ENCODE measurements around the gene CNTNAP2. TPM values are rescaled to one million over a fixed set of nuclear protein-coding genes. Genes with fewer than 3 reads are reported as not detected.

The CNTNAP2 gene
- total and polyA plus RNA-seq, 4 donors = 0.14 to 2.3 (median 1.1) TPM

DNA sequence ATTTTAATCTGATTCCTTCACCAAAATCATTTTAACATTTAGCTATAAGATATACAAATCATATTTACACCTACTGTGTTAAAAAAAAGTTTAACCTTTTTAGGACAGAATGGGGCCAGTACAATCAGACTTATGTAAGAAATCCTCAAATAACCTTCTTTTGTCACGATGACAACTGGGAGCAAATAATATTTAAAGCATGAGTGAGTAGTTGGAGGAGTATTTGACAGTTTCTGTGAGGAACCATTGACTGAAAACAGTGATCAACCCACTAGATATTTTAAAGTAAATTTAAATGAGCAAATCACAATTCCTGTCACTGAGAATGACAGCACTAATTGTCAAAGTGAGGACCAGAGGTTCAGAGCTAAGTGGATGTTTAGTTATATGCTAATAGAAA, 289.1 kb downstream of the CNTNAP2 start (continued):
- TF ChIP-seq, protein P1, sequence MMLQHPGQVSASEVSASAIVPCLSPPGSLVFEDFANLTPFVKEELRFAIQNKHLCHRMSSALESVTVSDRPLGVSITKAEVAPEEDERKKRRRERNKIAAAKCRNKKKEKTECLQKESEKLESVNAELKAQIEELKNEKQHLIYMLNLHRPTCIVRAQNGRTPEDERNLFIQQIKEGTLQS (IDR thresholded peaks at IDR 0.05) = no peak
- TF ChIP-seq, protein P2, sequence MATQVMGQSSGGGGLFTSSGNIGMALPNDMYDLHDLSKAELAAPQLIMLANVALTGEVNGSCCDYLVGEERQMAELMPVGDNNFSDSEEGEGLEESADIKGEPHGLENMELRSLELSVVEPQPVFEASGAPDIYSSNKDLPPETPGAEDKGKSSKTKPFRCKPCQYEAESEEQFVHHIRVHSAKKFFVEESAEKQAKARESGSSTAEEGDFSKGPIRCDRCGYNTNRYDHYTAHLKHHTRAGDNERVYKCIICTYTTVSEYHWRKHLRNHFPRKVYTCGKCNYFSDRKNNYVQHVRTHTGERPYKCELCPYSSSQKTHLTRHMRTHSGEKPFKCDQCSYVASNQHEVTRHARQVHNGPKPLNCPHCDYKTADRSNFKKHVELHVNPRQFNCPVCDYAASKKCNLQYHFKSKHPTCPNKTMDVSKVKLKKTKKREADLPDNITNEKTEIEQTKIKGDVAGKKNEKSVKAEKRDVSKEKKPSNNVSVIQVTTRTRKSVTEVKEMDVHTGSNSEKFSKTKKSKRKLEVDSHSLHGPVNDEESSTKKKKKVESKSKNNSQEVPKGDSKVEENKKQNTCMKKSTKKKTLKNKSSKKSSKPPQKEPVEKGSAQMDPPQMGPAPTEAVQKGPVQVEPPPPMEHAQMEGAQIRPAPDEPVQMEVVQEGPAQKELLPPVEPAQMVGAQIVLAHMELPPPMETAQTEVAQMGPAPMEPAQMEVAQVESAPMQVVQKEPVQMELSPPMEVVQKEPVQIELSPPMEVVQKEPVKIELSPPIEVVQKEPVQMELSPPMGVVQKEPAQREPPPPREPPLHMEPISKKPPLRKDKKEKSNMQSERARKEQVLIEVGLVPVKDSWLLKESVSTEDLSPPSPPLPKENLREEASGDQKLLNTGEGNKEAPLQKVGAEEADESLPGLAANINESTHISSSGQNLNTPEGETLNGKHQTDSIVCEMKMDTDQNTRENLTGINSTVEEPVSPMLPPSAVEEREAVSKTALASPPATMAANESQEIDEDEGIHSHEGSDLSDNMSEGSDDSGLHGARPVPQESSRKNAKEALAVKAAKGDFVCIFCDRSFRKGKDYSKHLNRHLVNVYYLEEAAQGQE (IDR thresholded peaks at IDR 0.05) = no peak
- TF ChIP-seq HNF4G (IDR thresholded peaks at IDR 0.05) (no peak), SP1 (IDR thresholded peaks at IDR 0.05) (no peak), NR2F2 (IDR thresholded peaks at IDR 0.05) (no peak), GABPA (IDR thresholded peaks at IDR 0.05 in 1 of 2, conservative IDR thresholded peaks at IDR 0.05 in 1 of 2) (no peak)

DNA sequence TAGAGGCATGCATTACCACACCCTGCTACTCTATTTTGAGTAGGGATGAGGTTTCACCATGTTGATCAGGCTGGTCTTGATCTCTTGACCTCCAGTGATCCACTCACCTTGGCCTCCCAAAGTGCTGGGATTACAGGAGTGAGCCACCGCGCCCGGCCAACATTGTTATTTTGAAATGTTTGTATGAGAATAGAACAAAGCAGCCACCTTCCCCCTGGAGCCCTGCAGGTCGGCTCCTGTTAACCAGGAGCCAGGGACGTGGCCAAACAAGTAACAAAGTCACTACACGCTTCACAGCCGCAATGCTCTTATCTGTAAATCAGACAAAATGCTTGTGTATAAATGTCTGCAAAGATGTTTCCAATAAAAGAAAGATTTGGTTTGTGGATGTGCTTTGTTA, 295.4 kb downstream of the CNTNAP2 start:
- 58% methylated on average over 7 of the region's 7 CpGs for WGBS
- H3K27me3 ChIP-seq (ENCODE audit: control insufficient read depth in 4 of 4, insufficient read depth in 4 of 4, low read length in 3 of 4) = no peaks in the 10 kb centered on the region
- H3K9me3 ChIP-seq (ENCODE audit: control insufficient read depth in 4 of 4, low read length in 3 of 4) = no peaks in the 10 kb centered on the region
- H3K4me3 ChIP-seq (ENCODE audit: low read depth in 1 of 3, low read length in 3 of 3) = no peak overlapping the region
- H3K9ac ChIP-seq (ENCODE audit: low read depth in 1 of 2, low read length in 2 of 2) = no peak overlapping the region
- no peaks in the 10 kb centered on the region for H3K36me3 ChIP-seq (ENCODE audit: control insufficient read depth in 4 of 4, insufficient read depth in 3 of 4, low read depth in 1 of 4, low read length in 3 of 4)
- TF ChIP-seq SP1 (IDR thresholded peaks at IDR 0.05) = no peak
- TF ChIP-seq RAD21 (IDR thresholded peaks at IDR 0.05) = no peak
- no peak for TF ChIP-seq EGR1 (IDR thresholded peaks at IDR 0.05; ENCODE audit: low read depth in 2 of 2)
- TF ChIP-seq, protein P2 (IDR thresholded peaks at IDR 0.05) = no peak
- no peak overlapping the region for H3K27ac ChIP-seq (ENCODE audit: low read depth in 1 of 2, low read length in 2 of 2)
- DNase-seq (ENCODE audit: low spot score) = no peak
- H3K4me1 ChIP-seq (ENCODE audit: control insufficient read depth in 4 of 4, insufficient read depth in 4 of 4, low read length in 3 of 4) = no peaks in the 10 kb centered on the region

DNA sequence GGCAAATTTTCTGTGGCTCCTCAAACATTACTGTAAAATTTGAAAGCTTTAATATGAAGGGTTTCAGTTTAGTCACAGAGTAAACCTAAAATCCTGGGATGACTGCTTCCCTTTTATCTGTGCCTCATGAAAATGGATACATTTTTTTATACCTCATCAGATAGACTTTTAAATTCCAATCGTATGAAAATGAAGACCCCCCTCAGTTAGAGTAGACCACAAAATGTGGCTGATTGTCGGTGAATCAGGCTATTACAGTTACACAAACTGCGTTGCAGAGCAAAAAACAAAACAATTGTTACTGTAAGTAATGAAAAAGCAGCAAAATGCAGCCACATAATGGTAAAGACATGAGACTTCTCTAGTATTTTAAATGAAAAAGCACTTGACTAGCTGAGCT, 296.2 kb downstream of the CNTNAP2 start:
- WGBS = 70% methylated on average over 3 of the region's 3 CpGs
- DNase-seq (ENCODE audit: low spot score) = no peak
- no peak for TF ChIP-seq RAD21 (IDR thresholded peaks at IDR 0.05)
- no peak for TF ChIP-seq TAF1 (conservative IDR thresholded peaks at IDR 0.05)
- TF ChIP-seq HNF4A (conservative IDR thresholded peaks at IDR 0.05) = no peak
- TF ChIP-seq HNF4G (IDR thresholded peaks at IDR 0.05) = no peak
- no peak for TF ChIP-seq JUND (IDR thresholded peaks at IDR 0.05)
- TF ChIP-seq, protein P1 (IDR thresholded peaks at IDR 0.05) = no peak
- TF ChIP-seq YY1 (IDR thresholded peaks at IDR 0.05) = no peak
- TF ChIP-seq, protein P2 (IDR thresholded peaks at IDR 0.05) = no peak
- TF ChIP-seq GABPA (IDR thresholded peaks at IDR 0.05 in 1 of 2, conservative IDR thresholded peaks at IDR 0.05 in 1 of 2) = no peak
- no peak for TF ChIP-seq EGR1 (IDR thresholded peaks at IDR 0.05; ENCODE audit: low read depth in 2 of 2)
- TF ChIP-seq FOXA2 (IDR thresholded peaks at IDR 0.05) = no peak
- TF ChIP-seq, protein P3, sequence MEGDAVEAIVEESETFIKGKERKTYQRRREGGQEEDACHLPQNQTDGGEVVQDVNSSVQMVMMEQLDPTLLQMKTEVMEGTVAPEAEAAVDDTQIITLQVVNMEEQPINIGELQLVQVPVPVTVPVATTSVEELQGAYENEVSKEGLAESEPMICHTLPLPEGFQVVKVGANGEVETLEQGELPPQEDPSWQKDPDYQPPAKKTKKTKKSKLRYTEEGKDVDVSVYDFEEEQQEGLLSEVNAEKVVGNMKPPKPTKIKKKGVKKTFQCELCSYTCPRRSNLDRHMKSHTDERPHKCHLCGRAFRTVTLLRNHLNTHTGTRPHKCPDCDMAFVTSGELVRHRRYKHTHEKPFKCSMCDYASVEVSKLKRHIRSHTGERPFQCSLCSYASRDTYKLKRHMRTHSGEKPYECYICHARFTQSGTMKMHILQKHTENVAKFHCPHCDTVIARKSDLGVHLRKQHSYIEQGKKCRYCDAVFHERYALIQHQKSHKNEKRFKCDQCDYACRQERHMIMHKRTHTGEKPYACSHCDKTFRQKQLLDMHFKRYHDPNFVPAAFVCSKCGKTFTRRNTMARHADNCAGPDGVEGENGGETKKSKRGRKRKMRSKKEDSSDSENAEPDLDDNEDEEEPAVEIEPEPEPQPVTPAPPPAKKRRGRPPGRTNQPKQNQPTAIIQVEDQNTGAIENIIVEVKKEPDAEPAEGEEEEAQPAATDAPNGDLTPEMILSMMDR (IDR thresholded peaks at IDR 0.05; ENCODE audit: low read depth, low read length, missing input control) = no peak
- no peak for TF ChIP-seq NR2F2 (IDR thresholded peaks at IDR 0.05)

More for the DNA sequence above, 296.2 kb downstream of the CNTNAP2 start:
- Histone ChIP-seq H3K36me3 (ENCODE audit: control insufficient read depth in 4 of 4, insufficient read depth in 3 of 4, low read depth in 1 of 4, low read length in 3 of 4) (no peaks in the 10 kb centered on the region), H3K9me3 (ENCODE audit: control insufficient read depth in 4 of 4, low read length in 3 of 4) (no peaks in the 10 kb centered on the region), H3K4me1 (ENCODE audit: control insufficient read depth in 4 of 4, insufficient read depth in 4 of 4, low read length in 3 of 4) (no peaks in the 10 kb centered on the region), H3K27ac (ENCODE audit: low read depth in 1 of 2, low read length in 2 of 2) (no peak overlapping the region), H3K9ac (ENCODE audit: low read depth in 1 of 2, low read length in 2 of 2) (no peak overlapping the region), H3K4me3 (ENCODE audit: low read depth in 1 of 3, low read length in 3 of 3) (no peak overlapping the region), H3K27me3 (ENCODE audit: control insufficient read depth in 4 of 4, insufficient read depth in 4 of 4, low read length in 3 of 4) (no peaks in the 10 kb centered on the region)
